ENCODE results near the gene CD177.
"Not testable (repeated sequence)": the region's sequence is repeated elsewhere in the genome, so short reads cannot be mapped to it uniquely, and the experiment has no call there.

The CD177 gene

DNA sequence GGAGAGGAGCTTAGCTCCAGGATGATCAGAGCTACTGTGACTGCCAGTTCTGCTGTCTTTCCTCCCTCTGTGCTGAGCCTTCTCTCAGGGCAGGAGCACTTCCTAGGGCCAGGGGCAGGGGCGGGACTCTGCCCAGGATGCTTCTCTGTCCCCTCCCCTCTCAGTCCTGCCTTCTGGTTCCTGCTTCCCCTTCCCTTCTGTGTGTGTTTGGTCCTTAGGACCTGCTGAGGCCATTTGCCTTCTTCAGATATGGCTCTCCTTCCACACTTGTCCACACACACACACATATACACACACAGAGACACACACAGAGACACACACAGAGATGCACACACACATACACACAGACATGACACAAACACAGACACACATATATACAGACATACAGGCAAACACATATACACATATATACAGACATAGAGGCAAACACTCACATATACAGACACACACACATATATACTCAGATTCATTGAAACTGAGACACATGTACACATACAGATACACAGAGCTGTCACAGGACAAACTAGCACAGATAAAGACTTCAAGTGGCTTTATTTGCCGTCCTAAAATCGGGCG, 22.0 kb upstream of the CD177 start:
- H3K27ac ChIP-seq = no peak overlapping the region
- H3K4me3 ChIP-seq = no peak overlapping the region

DNA sequence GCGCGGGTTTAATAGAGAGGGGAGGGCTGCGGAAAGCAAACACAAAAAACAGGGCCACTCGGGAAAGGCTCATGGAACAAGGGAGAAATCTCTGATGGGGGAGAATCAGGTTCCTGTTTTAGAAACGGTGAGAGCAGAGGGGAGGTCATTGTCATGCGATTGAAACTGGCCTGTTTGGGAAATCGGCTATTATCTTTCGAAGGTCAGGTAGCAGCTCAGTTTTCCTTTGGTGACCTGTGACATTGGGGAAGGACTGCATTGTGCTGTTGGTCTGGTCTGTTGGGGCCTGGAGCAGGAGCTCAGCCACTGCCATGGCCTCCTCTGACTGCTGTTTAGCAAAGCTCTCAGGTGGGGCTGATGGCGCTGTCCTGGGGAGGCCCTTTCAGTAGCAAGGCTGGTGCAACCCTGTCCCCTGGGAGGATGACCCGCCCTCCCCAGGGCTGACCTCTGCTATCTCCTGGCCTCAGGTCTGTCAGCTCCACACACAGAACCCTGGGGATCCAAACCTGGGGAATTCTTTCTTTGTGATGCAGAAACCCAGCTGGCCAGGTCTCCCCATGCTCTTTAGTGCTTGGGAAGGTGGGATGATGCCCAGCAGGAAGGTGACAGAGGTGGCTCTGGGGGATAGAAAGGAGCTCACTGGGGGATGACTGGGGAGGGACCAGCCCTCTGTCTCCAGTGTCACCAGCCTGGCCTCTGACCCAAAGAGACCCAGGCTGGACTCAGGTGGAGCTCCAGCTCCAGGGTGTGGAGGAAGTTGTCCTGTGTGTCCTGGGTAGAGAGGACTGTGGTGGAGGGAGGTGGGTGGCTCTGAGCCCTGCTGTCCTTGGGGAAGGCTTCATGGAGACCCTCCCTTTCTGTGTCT, 21.2 kb upstream of the CD177 start:
- no peak overlapping the region for H3K27ac ChIP-seq
- no peak overlapping the region for H3K4me3 ChIP-seq

GRCh38 chr19:43336508-43336907, 17.0 kb upstream of the CD177 start:
- H3K4me3 ChIP-seq, H3K27ac ChIP-seq: not testable (repeated sequence)

- Histone ChIP-seq H3K27ac (no peak overlapping the region), H3K4me3 (no peak overlapping the region)
Measured at GRCh38 chr19:43337737-43338136, 15.7 kb upstream of the CD177 start.

DNA sequence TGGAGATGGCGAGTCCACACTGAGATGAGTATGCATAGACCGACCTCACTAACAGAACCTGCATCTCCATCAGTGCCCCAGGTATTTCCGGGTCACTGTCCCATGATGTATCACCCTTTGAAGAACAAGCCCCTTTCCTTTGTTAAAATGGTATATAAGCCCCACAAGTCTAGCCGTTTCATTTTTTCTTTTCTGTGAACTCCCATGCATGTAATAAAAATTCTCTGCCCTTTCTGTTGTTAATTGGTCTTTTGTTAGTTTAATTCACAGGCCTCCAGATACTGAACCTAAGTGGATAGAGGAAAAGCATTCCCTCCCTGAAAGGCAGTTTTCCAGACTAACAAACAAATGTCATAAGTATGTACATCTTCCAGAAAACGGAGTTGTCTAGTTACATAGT, 15.0 kb upstream of the CD177 start:
- Histone ChIP-seq H3K4me3 (no peak overlapping the region), H3K27ac (no peak overlapping the region)

DNA sequence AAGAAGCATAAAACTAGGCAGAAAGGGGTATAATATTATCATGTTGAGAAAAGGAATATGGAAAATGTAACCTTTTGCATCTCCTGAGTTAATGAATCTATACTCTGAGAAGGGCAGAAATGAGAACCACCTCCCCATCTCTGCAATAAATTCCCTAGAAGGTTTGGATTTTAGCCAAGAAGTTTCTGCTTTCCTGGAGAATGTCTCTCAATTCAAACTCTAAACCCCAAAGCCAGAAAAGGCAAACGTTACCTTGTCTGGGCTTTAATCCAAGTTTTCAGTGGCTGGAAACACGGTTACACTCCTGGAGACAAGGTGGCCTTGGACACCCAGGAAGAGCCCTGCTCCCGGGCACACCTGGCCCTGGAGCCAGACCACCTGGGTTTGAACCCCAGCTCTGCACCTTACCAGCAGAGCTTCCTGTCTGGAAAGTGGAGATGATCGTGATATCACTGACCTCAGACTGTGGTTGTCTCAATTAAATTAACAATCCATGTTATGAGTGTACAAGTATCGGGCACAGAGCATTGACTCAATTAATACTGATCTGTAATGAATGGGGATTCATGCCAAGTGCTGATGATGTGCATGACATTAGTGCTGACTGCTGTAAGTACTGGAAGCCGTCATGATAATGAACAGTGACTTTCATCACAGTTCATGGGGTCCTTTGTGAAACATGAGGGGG, 14.1 kb upstream of the CD177 start:
- not testable (repeated sequence) for H3K27ac ChIP-seq, H3K4me3 ChIP-seq

DNA sequence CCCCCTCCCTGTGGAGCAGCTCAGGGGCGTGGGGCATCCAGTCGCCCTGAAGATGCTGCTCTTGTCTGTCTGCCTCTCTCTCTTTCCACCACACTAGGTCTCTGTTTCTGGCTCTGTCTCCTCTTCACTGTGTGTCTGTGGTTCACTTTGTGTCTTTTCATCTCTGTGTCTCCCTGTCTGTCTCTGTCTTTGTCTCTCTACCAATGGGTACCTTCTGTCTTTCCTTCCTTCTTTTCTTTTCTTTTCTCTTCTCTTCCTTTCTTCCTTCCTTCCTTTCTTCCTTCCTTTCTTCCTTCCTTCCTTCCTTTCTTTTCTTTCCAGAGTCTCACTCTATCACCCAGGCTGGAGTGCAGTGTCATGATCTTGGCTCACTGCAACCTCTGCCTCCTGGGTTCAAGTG, 13.4 kb upstream of the CD177 start:
- not testable (repeated sequence) for H3K27ac ChIP-seq, H3K4me3 ChIP-seq

DNA sequence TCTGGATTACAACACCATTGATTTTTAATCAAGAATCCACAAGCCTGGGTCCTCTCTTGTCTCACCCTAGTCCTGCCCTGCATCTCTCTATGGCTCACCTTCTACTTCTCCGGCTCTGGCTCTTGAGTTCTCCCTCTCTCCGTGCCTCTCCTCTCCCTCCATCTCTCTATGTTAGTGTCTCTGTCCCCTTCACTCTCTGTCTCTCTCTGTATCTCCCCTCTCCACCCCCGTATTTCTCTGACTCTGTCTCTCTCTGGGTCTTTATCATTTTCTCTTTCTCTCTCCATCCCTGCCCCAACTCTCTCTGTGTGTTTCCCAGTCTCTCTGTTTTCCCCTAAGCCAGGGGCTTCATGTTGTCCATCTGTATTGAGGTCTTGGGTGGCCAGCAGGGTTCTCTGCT, 12.4 kb upstream of the CD177 start:
- not testable (repeated sequence) for H3K27ac ChIP-seq, H3K4me3 ChIP-seq

- not testable (repeated sequence) for H3K4me3 ChIP-seq, H3K27ac ChIP-seq
Measured at GRCh38 chr19:43342104-43342503, 11.4 kb upstream of the CD177 start.

- not testable (repeated sequence) for H3K4me3 ChIP-seq, H3K27ac ChIP-seq
Measured at GRCh38 chr19:43344347-43344925, 9.1 kb upstream of the CD177 start.

DNA sequence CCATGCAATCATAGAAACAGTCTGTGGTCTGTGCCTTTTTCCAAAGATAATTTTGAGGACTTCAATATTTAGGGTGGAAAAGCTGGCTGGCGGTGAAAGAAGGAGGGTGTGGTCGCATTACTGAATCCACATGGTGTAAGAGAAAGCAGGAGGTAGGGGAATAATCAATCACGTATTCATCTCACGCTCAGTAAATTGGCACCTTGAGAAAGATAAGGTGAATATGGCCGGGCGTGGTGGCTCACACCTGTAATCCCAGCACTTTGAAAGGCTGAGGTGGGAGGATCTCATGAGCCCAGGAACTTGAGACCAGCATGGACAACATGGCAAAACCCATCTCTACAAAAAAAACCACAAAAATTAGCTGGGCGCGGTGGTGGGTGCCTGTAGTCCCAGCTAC, 3.7 kb upstream of the CD177 start:
- H3K4me3 ChIP-seq, H3K27ac ChIP-seq: not testable (repeated sequence)

DNA sequence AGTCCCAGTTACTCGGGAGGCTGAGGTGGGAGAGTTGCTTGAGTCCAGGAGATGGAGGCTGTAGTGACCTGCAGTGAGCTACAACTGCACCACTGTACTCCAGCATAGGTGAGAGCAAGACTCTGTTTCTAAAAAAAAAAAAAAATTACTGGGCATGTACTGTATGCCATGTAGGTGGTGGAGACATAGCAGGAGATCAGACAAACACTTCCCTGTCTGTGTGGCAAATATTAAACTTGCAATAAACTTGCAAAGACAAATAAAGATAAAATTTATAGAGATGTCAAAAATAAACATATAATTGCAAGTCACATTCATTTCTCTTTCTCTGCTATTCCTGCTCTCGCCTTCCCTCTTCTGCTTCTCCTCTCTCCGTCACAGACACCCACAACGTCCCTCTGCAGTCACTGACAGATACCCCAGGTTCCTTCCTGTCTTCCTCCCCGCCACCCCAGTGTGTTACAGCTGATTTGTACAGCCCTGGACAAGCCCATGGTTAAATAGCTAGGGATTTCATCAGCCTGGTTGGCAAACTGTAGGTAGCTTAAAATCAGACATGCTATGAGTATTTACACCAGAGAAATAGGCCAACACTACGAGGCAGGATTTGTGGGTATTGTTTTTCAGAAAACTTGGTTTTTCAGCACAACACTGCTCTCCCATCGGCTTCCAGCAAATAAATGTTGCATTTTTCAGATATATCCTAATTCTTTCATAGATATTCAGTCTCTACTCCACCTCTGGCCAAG, 1.3 kb upstream of the CD177 start:
- no peak overlapping the region for H3K27ac ChIP-seq

GRCh38 chr19:43354305-43354627, 780 bp downstream of the CD177 start:
- H3K27ac ChIP-seq = no peak overlapping the region
- no peak overlapping the region for H3K4me3 ChIP-seq

More for the DNA sequence above, 1.3 kb upstream of the CD177 start:
- no peak overlapping the region for H3K4me3 ChIP-seq

- not testable (repeated sequence) for H3K4me3 ChIP-seq, H3K27ac ChIP-seq
Measured at GRCh38 chr19:43356749-43357148, 3.3 kb downstream of the CD177 start.

GRCh38 chr19:43362179-43362578, 8.7 kb downstream of the CD177 start:
- H3K4me3 ChIP-seq = no peak overlapping the region
- no peak overlapping the region for H3K27ac ChIP-seq

DNA sequence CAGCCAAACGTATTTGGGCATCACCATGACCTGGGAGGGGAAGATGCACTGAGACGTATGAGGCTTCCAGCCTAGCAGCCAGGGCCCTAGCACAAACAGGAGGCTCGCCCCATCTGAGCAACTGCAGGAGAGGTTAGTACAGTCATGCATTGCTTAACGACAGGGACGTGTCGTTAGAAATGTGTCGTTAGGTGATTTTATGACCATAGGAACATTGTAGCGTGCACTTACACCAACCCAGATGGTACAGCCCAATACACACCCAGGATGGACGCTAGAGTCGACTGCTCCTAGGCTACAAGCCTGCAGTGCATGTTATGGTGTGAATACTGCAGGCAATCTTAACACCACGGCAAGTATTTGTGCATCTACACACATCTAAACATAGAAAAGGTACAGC, 9.3 kb downstream of the CD177 start:
- Histone ChIP-seq H3K27ac (no peak overlapping the region), H3K4me3 (no peak overlapping the region)

GRCh38 chr19:43365677-43366076, 12.2 kb downstream of the CD177 start:
- H3K4me3 ChIP-seq, H3K27ac ChIP-seq: not testable (repeated sequence)

- Histone ChIP-seq H3K4me3 (no peak overlapping the region), H3K27ac (no peak overlapping the region)
Measured at GRCh38 chr19:43367822-43368221, 14.3 kb downstream of the CD177 start.

GRCh38 chr19:43368897-43369296, 15.4 kb downstream of the CD177 start:
- not testable (repeated sequence) for H3K4me3 ChIP-seq, H3K27ac ChIP-seq

DNA sequence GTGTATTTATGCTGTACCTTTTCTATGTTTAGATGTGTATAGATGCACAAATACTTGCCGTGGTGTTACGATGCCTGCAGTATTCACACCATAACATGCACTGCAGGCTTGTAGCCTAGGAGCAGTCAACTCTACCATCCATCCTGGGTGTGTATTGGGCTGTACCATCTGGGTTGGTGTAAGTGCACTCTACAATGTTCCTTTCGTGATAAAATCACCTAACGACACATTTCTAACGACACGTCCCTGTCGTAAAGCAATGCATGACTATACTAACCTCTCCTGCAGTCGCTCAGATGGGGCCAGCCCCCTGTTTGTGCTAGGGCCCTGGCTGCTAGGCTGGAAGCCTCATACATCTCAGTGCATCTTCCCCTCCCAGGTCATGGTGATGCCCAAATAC, 18.4 kb downstream of the CD177 start:
- no peak overlapping the region for H3K27ac ChIP-seq
- H3K4me3 ChIP-seq = no peak overlapping the region
